Measurements from ENCODE around the gene WNT6.
A peak's percentile ranks its signal among the peaks of the same experiment; 100 is the strongest.

Gene WNT6

DNA sequence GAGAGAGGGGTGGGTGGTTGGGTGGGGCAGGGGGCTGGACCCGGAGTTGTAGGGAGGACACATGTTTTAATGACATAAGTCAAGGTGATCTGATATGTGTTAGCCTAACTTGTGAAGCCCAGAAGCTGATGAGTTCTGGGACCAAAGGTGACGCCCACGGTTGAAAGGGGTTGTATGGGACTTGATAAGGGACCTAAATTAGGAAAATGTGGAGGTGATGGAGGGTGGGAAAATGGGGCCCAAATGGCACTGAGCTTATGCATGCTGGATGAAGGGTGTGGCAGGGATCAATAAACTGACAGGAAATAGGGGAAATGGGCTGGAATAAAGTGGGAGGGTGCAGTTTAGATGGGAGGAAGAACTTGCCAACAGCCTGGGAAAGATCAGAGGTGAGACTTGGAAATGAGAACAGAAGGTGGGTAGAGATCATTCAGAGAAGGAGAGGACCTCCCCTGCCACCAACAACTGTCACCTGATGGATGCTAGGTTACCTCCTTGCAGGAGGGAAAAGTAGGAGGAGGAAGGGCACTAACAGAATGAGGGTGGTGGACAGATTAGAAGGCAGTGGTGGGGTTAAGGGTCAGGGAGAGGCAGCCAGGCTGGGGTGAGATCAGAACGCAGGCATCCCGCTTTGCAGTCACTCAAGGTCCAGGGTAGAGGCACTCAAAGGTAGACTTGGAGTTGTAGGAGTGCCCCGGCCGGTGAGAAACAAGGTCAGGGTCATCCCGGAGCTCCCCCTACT lies 36.3 kb downstream of the WNT6 start:
- no peak for DNase-seq

DNA sequence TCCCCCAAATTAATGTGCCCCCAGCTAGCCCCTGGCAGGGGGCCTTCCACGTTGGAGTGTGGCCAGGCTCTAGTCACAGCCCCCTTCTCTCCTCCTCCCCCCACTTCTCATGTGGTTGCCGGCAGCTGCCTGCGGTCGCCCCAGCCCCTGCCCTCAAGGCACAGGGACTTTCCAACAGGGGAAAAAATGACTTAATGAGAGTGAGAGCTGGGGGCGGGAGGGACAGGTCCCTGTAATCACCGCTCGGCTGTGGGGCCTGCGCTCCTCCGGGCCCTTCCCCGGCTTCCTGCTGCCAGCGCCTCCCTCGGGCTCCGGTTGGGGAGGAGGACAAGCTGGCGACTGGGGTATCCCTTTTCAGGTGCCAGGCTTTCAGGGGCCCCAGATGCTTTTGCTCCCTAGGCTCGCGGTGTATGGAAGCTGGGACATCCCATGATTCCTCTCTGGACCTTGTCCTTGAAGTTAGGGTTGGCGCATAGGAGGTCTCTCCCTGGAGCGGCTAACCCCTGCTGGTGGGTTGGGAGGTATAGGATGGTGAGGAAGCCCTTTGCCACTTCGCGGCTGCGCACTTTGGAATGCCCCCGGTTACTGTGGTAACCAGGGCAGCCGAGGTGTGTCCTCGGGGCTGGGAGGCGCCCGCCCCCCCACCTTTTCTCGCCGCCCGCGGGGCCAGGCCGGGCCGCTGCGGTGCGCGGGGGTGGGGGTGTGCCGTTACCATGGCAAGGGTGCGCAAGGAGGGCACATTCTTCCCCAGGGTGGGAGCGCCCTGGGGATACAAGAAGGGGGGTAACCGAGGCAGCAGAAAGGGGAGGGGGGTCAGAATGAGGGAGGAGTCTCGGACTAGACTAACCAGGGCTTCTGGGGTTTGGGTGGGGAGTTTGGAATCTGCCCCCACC lies 37.1 kb downstream of the WNT6 start:
- DNase-seq, result peak; percentile 36

DNA sequence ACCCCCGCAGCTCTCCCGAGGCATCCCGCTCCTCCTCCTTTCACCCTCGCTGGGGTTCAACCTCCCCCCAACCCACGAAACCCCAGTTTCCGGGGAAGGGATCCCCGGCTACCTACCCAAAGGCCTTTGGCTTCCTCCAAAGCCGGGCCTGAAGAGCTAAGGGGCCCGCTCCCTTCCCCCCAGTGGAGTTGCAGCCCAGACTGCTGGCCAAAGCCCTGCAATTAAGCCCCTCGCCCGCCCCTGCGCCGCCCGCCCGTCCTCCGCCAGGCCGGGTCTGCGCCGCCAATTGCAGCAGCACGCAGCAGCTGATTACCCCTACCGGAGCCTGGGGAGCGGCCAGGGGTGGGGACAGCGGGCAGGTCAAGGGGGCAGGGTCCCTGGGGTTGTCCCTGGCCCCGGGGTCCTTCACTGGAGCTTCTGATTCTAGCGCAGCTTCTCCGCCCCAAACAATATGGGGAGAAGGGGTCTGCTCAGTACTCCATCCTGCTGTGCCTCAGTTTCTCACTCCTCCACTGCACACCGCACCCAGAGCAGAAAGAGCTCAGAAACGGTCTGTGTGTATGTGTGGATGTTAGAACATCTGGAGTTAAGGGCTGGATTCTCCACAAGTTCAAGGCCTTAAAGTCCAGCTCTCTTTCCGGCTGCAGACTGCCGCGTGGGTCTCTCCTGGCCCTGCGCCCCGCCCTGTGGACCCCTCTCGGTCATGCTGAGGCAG lies 37.9 kb downstream of the WNT6 start:
- no peak for DNase-seq

DNA sequence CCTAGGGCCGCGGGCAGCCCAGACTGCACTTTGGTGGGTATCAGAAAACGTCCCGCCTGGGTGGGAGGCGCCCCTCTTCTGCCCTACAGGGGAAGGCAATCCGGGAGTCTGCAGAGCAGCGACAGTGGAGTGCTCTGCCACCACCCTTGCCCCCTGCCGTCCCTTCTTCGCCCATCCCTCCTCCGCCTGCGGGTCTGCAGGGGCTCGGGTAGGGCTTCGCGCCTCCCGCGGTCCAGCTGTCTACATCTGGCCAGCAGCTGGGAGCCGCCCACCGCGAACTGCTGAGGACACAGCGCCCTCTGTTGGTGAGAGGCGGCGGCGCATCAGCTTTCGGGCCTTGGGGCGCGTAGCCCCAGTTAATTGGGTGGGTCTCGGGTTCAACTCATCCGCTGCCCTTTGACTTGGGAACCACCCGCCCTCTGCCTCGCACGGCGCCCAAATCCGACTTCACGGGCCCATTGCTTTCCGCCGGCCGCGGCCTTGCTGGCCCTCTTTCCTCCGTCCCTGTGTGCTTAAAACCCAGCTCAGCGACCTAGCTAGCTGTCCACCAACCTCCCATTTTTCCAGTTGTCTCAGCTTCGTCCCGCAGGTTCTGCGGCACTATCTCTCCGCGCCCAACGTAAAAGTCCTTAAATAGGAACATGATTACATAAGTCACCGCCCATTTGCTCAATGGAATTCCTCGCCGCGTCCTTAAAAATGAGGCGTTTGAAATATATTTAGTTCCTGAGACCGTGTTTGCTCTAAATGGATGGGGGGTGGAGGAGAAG lies 38.7 kb downstream of the WNT6 start:
- DNase-seq, result no peak

DNA sequence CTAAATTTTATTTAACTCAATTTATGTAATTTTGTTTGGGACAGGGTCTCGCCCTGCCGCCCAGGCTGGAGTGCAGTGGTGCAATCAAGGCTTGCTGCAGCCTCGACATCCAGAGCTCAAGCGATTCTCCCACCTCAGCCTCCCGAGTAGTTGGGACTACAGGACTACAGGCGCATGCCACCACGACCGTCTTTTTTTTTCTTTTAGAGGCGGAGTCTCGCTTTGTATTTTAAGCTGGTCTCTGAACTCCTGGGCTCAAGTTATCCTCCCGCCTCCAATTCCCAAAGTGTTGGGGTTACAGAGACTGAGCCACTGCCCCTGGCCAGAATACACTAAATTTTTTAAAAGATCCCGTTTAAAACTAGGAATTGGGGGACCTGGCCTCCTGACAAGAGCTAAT lies 39.5 kb downstream of the WNT6 start:
- no peak for DNase-seq

DNA sequence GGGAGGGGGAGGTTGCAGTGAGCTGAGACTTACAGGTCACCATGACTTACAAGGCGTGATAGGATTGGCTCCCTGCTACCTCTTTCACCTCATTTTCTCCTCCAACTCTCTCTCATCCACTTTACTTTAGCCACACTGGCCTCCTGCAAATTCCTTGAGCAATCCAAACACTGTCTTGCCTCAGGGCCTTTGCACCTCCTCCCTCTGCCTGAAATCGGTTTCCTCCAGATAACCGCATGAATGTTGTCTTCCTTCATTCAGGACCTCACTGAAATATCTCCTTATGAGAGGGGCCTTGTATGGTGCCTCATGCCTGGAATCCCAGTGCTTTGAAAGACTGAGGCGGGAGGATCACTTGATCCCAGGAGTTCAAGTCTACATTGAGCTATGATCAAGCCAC lies 42.8 kb downstream of the WNT6 start:
- no peak for DNase-seq

DNA sequence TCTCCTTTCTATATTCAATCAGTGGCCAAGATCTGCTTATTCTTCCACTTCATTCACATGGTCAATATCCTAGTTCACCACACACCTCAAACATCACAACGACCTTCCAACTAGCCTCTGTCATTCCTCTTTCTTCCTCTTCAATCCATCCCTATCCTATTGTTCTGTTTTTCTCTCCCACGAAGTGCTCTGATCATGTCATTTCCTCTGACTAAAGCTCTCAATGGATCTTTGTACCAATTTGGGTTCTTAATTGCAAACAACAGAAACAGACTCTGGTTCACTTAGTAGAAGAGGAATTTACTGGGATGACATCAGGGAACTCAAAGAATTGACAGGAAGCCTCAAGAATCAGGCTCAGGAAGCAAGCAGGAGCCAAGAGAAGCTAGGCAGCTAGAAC lies 44.6 kb downstream of the WNT6 start:
- no peak for DNase-seq

DNA sequence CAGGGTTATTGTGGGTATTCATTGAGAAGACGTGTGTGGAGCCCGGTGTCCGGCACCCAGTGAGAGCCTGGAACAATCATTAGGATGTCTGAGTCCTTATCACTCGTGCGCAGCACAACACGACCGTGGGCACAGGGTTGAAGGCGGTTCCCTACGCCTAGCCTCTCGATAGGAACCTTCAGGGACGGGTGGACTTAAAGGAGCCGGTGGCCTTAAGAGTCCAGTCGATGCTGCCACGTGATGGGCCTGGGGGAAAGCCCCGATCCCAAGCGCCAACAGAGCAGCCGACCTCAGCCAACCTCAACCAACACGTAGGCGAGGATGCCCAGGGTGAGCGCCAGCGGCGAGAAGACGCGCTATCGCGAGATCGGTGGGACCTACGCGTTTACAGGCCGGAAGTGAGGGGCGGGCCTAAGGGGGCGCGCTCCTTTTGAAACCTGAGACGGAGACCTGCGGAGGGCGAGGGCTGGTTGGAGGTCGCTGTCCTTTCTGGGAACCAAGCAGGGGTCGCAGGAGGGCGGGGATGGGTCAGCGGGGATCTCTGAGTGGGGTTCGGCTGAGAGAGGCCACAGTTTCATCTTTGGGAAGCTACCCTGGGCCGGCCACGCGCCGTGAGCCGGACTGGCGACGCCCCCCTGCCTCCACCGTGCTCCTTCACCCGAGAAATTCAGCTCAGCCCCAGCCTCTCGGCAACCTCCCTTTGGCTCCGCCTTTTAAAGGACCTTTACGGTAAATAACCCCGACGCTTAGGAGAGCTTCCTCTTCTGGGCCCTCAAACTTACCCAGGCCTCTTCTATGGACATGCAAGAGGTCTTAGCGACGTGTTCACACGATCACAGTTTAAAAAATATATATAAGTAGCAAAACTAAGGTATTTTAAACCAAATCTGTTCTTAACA lies 49.4 kb downstream of the WNT6 start:
- DNase-seq, result peak; percentile 62

DNA sequence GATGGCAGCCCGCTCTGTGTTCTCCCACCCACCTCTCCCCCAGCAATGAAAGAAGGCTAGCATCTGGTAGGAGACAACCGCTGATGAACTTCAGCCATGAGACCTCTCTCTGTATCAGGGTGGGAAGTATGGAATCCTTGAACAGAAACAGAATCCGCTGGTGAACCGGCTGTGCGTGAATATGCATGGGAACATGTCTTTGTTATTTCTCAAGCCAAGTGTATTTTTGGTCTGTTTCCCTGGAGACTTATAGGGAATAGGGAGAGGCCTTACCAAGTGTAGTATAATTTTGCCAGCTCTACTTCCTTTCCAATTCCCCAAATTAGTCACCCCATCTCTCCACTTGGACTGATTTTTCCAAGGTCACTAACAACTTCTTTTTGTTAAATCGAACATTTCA lies 51.1 kb downstream of the WNT6 start:
- no peak for DNase-seq

DNA sequence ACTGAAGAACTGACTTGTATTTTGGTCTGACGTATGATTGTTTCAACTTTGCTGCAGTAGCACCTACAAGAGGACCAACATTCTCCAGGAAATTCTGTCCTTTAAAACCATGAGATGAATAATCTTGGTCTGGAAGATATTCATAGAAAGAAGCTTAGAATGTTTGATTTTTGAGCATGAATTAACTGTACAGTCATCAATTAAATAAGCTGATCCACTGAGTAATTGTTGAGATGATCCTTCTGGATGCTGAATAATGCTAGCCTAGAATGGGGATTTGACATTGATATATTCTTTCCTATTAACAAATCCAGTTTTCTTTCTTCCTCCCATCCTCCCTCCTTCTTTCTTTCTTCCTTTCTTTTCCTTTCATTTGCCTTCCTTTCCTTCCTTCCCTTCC lies 60.9 kb downstream of the WNT6 start:
- DNase-seq, result no peak
